Measurements from ENCODE around the gene CTRB2.
"Not testable (repeated sequence)": the region's sequence is repeated elsewhere in the genome, so short reads cannot be mapped to it uniquely, and the experiment has no call there.

The CTRB2 gene

DNA sequence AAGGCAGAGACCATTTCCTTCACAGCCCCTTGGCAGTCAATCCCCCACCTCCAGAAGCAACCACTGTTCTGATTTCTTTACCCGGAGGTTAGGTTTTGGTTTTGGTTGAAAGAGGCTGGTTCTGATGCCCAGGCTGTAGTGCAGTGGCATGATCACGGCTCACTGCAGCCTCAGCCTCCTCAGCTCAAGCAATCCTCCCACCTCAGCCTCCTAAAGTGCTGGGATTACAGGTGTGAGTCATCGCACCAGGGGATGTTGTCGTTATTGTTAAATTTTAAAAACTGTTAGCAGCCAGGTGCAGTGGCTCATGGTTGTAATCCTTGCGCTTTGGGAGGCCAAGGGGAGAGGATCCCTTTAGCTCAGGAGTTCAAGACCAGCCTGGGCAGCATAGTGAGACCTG, 3.0 kb upstream of the CTRB2 start:
- H3K36me3 Mint-ChIP-seq: no peaks in the 10 kb centered on the region
- no peak overlapping the region for H3K27ac Mint-ChIP-seq
- no peak overlapping the region for H3K4me3 Mint-ChIP-seq
- H3K27me3 Mint-ChIP-seq: peaks cover 9% of the 10 kb centered on the region
- H3K4me1 Mint-ChIP-seq: no peaks in the 10 kb centered on the region
- DNase-seq: no peak
- no peaks in the 10 kb centered on the region for H3K9me3 Mint-ChIP-seq
- CTCF ChIA-PET: interaction anchor here (1.2 kb wide), 1 partner anchor 10 kb away, joined by 4 read pairs; no protein-coding TSS in a partner anchor

DNA sequence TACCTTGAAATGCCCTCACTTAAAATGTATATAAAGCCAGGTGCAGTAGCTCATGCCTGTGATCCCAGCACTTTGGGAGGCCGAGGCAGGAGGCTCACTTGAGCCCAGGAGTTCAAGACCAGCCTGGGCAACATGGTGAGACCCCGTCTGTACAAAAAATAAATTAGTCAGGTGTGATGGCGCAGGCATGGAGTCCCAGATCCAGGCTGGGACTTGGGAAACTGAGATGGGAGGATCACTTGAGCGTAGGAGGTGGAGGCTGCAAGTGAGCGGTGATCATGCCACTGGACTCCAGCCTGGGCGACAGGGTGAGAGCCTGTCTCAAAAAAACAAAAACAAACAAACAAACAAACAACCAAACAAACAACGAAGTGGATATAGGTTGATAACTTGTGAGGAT, 2.6 kb upstream of the CTRB2 start:
- H3K4me1 Mint-ChIP-seq, H3K27me3 Mint-ChIP-seq, CTCF ChIA-PET, H3K36me3 Mint-ChIP-seq, H3K4me3 Mint-ChIP-seq, H3K9me3 Mint-ChIP-seq, DNase-seq, H3K27ac Mint-ChIP-seq: not testable (repeated sequence)

DNA sequence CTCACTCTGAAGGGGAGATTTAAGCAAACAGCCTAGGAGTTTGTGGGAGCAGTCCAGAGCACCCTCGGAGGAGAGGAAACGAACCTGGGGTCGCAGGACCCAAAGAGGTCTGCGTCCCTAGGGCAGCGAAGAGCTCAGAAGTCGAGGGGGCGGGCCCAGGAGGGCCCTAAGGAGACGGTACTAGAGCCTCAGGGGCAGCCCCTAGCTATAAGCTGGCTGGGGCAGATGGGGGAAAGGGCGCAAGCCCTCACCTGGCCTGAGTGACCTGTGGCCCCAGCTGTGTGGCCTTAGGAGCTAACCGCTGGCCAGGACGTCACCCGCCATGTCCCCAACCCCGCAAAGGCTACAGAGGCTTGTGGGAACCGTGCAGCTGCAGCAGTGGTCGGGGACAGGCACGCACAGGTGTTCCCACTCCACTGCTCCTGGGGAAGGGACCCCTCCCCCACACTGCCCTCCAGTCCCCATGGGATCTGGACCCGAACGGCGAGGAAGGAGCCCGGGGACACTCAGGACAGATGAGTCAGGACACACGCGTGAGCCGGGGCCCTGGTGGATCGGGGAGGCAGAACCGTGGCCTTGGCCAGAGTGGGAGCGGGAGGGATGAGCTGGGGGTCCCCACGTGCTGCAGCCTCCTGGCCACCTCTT, 2.0 kb upstream of the CTRB2 start:
- Mint-ChIP-seq H3K4me1 (no peaks in the 10 kb centered on the region), H3K4me3 (no peak overlapping the region), H3K9me3 (no peaks in the 10 kb centered on the region), H3K27me3 (peaks cover 13% of the 10 kb centered on the region), H3K27ac (no peak overlapping the region), H3K36me3 (no peaks in the 10 kb centered on the region)
- DNase-seq: no peak
- CTCF ChIA-PET: no interaction called here

DNA sequence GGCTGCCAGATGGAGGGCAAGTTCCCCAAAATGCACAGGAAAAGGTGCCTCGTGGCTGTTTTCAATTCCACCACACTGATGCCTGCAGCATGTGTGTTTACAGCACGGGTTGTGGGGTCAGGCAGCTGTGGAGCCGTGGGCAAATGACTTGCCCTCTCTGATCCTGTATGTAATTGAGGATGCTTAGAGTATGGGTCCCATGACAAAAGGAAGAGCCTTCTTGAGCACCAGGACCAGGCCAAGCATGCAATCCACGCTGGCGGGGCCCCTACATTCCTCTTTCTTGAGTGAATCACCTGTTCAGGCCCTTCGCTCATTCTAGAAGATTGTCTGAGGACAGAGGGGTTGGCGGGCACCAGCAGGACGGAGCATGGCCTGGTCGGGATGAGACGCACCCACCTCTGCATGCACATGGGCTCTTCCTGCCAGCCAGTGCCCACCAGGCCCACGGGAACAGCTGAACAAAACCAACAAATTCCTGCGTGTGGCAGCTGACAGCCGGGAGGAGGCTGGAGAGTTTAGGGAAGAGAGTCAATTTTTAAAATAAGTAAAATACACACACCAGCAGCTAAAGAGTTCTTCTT, 1.4 kb upstream of the CTRB2 start:
- Mint-ChIP-seq H3K27me3 (peaks cover 13% of the 10 kb centered on the region), H3K27ac (no peak overlapping the region), H3K9me3 (no peaks in the 10 kb centered on the region), H3K36me3 (no peaks in the 10 kb centered on the region), H3K4me3 (no peak overlapping the region), H3K4me1 (no peaks in the 10 kb centered on the region)
- CTCF ChIA-PET: no interaction called here
- DNase-seq: no peak

DNA sequence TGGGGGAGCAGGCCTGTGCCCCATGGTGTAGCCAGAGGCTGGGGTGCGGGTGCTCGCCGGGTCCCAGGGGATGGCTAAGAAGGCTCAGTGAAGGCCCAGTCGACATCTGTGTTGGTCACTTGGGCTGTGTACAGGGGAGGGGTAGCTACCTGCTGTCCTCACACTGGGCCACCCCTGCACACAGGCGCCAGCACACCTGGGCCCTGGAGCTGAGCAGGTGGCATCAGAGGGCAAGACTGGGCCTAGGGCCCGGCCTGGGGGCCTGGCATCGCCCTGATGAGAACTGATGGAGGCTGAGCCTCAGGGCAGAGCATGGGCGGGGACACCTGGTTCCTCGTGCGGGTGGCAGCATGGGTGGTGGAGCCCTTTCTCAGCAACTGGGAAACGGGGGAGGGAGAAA, 870 bp upstream of the CTRB2 start:
- Mint-ChIP-seq H3K4me3 (no peak overlapping the region), H3K9me3 (no peaks in the 10 kb centered on the region), H3K4me1 (no peaks in the 10 kb centered on the region), H3K36me3 (no peaks in the 10 kb centered on the region), H3K27ac (no peak overlapping the region), H3K27me3 (peaks cover 12% of the 10 kb centered on the region)
- no peak for DNase-seq
- CTCF ChIA-PET: no interaction called here

DNA sequence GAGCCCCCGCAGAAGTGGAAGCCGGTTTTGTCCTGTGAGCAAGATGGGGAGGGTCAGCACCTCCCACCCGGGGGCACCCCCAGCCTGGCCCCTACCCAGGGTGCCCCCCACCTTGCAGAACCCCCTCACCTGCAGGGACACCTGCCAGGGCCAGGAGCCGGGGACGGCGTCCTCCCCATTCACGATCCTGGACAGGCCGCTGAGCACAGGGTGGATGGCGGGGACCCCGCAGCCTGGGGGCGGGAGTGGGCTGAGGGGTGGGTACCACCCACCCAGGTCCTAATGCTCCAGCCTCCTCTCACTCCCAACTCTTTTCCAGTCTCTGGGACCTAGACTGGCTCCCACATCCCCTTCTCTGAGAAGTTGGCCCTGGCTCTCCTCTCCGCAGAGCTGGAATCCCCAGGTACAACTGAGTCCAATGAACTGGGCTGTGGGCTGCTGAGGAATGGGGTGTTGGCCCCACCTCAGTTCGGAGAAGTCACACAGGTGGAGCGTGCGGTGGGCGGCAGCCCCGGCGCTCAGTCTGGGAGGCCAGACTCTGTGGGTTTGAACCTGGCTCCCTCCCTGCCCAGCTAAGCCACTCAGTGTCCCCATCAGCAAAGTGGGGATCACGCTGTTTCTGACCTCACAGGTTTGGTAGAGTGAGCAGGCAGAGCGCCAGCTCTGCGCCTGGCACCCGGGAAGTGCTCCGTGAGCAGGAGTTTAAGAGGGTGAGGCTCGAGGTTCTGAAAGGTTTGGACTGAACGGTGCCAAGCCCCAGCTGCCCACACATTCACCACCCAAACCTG, 806 bp downstream of the CTRB2 start:
- not testable (repeated sequence) for H3K36me3 Mint-ChIP-seq, H3K27ac Mint-ChIP-seq, H3K4me3 Mint-ChIP-seq, H3K4me1 Mint-ChIP-seq, DNase-seq, H3K9me3 Mint-ChIP-seq
- CTCF ChIA-PET: interaction anchor here (0.6 kb wide), 1 partner anchor 28 kb away, joined by 4 read pairs; no protein-coding TSS in a partner anchor
- peaks cover 12% of the 10 kb centered on the region for H3K27me3 Mint-ChIP-seq

DNA sequence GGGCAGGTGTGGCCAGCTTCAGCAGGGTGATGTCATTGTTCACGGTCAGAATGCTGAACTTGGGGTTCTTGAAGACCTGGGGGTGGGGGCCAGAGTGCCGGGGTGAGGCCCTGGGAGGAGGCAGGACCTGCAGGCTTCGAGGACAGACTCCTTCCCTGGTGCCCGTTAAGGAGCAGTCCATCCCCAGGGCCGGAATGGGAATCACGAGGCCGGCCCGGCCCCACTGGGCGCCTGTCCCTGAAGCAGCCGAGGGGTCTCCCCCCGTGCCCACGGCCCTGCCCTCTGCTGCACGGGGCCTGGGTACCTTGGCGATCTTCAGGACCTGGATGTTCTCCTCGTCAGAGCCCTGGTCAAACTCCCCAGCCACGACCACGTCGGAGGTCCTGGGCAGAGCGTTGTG, 1.5 kb downstream of the CTRB2 start:
- CTCF ChIA-PET, DNase-seq, H3K9me3 Mint-ChIP-seq, H3K36me3 Mint-ChIP-seq, H3K27ac Mint-ChIP-seq, H3K4me3 Mint-ChIP-seq: not testable (repeated sequence)
- Mint-ChIP-seq H3K4me1 (peaks cover 13% of the 10 kb centered on the region), H3K27me3 (peaks cover 18% of the 10 kb centered on the region)

DNA sequence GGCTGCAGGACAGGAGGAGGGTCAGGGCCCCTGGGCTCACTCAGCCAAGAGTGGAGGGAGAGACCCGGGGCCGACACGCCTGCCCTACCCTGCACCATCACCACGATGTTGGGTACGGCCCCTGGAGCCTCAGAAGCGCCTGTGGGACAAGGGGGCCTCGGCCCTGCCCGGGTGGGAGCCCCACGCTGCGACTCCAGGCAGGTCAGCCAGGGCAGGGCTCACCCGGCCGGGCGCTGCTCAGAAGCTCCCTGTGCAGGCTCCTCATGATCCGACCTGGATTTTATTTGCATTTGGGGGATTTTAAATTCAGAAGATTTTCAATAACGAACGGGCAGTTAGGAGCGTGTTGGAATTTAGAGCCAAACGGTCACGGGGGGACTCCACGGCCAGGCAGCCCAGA, 2.1 kb downstream of the CTRB2 start:
- DNase-seq, H3K36me3 Mint-ChIP-seq, CTCF ChIA-PET, H3K27ac Mint-ChIP-seq, H3K4me3 Mint-ChIP-seq, H3K9me3 Mint-ChIP-seq: not testable (repeated sequence)
- Mint-ChIP-seq H3K27me3 (peaks cover 23% of the 10 kb centered on the region), H3K4me1 (peaks cover 15% of the 10 kb centered on the region)

DNA sequence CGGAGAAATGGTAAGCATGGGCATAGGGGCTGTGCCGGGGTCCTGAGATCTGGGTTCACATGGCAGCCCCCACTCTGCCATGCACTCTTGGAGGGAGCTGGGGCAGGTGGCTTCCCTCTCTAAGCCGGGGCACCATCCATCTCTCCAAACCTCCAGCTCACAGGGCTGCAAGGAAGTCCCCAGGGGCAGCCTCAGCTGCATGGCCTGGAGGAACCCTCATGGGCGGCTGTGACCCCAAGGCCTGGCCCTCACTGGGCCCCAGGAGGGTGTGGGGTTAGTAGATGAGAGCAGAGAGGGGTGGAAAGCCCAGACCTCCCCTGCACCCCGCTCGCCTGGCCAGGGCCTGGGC, 2.6 kb downstream of the CTRB2 start:
- Mint-ChIP-seq H3K4me3 (no peak overlapping the region), H3K27me3 (peaks cover 24% of the 10 kb centered on the region), H3K4me1 (peaks cover 16% of the 10 kb centered on the region), H3K27ac (no peak overlapping the region), H3K9me3 (no peaks in the 10 kb centered on the region), H3K36me3 (no peaks in the 10 kb centered on the region)
- CTCF ChIA-PET: no interaction called here
- no peak for DNase-seq

DNA sequence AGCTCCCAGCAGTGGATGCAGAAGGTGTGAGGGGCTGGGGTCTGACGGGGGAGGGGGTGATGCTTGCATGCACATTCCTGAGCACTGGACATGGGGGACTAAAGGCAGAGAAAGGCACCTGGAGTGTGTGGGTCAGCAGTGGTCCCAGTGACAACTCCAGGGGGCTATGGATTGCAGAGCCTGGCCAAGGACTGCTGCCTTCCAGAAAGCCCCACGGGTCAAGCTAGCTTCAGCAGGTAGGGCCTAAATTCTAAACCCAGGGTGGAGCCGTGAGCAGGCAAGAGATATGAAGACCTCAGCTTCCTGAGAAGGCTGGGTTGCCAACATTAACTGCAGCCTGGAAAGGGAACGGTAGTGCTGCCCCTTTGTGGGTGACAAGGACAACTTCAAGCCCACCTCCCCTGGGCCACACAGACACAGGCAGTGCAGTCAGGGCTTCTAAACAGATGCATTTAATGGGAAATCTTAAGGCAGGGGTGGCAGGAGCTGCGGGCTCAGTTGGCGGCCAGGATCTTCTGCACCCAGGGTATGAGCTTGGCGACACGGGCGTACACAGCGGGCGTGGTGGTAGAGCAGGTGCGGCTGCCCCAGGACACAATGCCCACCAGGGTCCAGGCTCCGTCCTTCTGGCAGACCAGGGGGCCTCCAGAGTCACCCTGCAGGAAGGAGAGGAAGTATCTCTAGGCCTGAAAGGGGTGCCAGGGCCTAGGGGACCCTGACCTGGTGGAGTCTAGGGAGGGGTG, 3.1 kb downstream of the CTRB2 start:
- no peak overlapping the region for H3K27ac Mint-ChIP-seq
- H3K9me3 Mint-ChIP-seq: no peaks in the 10 kb centered on the region
- no peaks in the 10 kb centered on the region for H3K36me3 Mint-ChIP-seq
- CTCF ChIA-PET: interaction anchor here (0.7 to 1.2 kb wide), 2 partner anchors 30 to 267 kb away, joined by 4 read pairs; no protein-coding TSS in a partner anchor
- H3K4me1 Mint-ChIP-seq: peaks cover 17% of the 10 kb centered on the region
- H3K4me3 Mint-ChIP-seq: no peak overlapping the region
- no peak for DNase-seq
- peaks cover 24% of the 10 kb centered on the region for H3K27me3 Mint-ChIP-seq

DNA sequence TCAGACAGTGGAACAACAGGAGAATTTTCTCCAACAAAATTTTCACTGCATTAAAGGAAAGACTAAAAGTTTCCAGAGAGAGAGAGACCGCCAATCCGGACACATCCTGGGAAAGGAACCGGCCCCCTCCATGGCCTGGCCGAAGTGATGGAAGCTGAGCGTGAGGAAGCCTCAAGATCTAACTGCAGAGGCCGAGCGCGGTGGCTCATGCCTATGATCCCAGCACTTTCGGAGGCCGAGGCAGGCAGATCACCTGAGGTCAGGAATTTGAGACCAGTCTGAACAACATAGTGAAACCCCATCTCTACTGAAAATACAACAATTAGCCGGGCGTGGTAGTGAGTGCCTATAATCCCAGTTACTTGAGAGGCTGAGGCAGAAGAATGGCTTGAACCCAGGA, 3.9 kb downstream of the CTRB2 start:
- Mint-ChIP-seq H3K9me3 (no peaks in the 10 kb centered on the region), H3K27ac (no peak overlapping the region), H3K4me3 (no peak overlapping the region), H3K4me1 (peaks cover 17% of the 10 kb centered on the region), H3K36me3 (no peaks in the 10 kb centered on the region), H3K27me3 (peaks cover 27% of the 10 kb centered on the region)
- no peak for DNase-seq
- CTCF ChIA-PET: interaction anchor here (0.7 to 1.2 kb wide), 2 partner anchors 31 to 268 kb away, joined by 4 read pairs; no protein-coding TSS in a partner anchor

DNA sequence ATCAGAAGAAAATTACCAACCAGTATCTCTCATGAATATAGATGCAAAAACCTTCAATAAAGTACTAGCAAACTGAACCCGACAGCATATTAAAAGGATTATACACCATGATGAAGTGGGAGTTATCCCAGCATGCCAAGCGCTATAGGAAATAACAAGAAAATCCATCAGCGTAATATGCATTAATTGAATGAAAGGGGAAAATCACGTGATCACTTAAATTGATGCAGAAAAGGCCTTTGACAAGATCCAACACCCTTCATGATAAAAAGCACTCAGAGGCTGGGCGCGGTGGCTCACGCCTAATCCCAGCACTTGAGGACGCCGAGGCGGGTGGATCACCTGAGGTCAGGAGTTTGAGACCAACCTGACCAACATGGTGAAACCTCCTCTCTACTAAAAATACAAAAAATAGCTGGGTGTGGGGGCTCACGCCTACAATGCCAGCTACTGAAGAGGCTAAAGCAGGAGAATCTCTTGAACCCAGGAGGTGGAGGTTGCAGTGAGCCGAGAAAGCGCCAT, 4.8 kb downstream of the CTRB2 start:
- Mint-ChIP-seq H3K27me3 (peaks cover 36% of the 10 kb centered on the region), H3K27ac (no peak overlapping the region), H3K9me3 (no peaks in the 10 kb centered on the region), H3K4me1 (peaks cover 17% of the 10 kb centered on the region), H3K36me3 (no peaks in the 10 kb centered on the region), H3K4me3 (no peak overlapping the region)
- DNase-seq: no peak
- CTCF ChIA-PET: interaction anchor here (0.6 to 4.9 kb wide), 5 partner anchors 13 to 183 kb away, joined by 3 to 31 read pairs (median 3); partner anchors contain the start of gene CTRB1

DNA sequence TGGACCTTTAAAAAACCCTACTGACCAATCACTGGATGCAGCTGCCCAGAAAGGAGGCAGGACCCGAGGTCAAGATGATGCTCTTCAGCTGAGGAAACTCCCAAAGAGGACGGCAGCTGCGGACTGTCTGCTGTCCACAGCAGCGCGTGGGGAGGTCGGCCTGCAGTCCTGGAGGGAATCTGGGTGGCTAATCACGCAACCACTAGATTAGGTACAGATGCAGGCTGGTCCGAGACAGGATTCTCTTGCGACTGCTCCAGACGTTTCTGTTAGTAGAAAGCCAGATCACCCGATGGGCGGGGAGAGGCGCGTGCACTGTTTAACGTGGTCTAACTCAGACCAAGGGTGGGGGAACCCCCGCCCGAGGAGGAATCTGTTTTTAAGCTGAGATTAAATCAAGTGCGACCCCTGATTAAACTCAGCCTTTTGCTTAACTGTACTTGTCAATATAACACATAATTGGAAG, 8.8 kb downstream of the CTRB2 start:
- Mint-ChIP-seq H3K4me1 (peaks cover 17% of the 10 kb centered on the region), H3K27ac (no peak overlapping the region), H3K36me3 (no peaks in the 10 kb centered on the region), H3K4me3 (no peak overlapping the region), H3K9me3 (no peaks in the 10 kb centered on the region), H3K27me3 (peaks cover 52% of the 10 kb centered on the region)
- no peak for DNase-seq
- CTCF ChIA-PET: interaction anchor here (1.0 to 4.9 kb wide), 12 partner anchors 8 to 488 kb away, joined by 3 to 31 read pairs (median 4); partner anchors contain the start of gene CTRB1
